Right lobe of liver (tissue), 6 donors: ENCODE measurements around the gene IL18BP. TPM values are rescaled to one million over a fixed set of nuclear protein-coding genes. Genes with fewer than 3 reads are reported as not detected.

Experiments used
- ATAC-seq, 4 donors: fragments of 200-7000 bp; cut with Tn5 transposase; one replicate each; pipeline ENCODE4 v1.9.1; 2020; ENCODE audit warnings: mild to moderate bottlenecking in 4 of 4, moderate library complexity in 4 of 4
- DNase-seq, 3 donors: peaks; one replicate each; pipeline ENCODE4 v3.0.0-alpha.2; 2020
- H3K27ac ChIP-seq, 3 donors: fragments of 200-600 bp; one replicate each; pipeline ENCODE4 v1.8.0; 2022
- H3K27me3 ChIP-seq, 2 donors: fragments of 200-600 bp; one replicate each; pipeline ENCODE4 v1.8.0; 2022
- H3K36me3 ChIP-seq, 4 donors: fragments of 200-600 bp; sonication (generic) in 1 of 4; one replicate each; pipeline versions ENCODE4 v1.5.1 to v1.8.0; 2017 to 2022; ENCODE audit warnings: control low read depth in 1 of 4
- H3K4me1 ChIP-seq, 4 donors: fragments of 200-600 bp; sonication (generic) in 1 of 4; one replicate each; pipeline versions ENCODE4 v1.5.1 to v1.8.0; 2017 to 2022; ENCODE audit warnings: control low read depth in 1 of 4
- H3K4me3 ChIP-seq, 3 donors: fragments of 200-600 bp; one replicate each; pipeline ENCODE4 v1.8.0; 2022
- H3K9me3 ChIP-seq, 4 donors: fragments of 200-600 bp; sonication (generic) in 1 of 4; one replicate each; pipeline versions ENCODE4 v1.5.1 to v1.8.0; 2017 to 2022; ENCODE audit warnings: control low read depth in 1 of 4
- POLR2A ChIP-seq: fragments of 450-650 bp; IDR thresholded peaks from one replicate; pipeline ENCODE4 v1.6.1; 2017; ENCODE audit warnings: antibody characterized with exemption, mild to moderate bottlenecking
- WGBS: methylation state at CpG from one replicate; pipeline ENCODE4 v1.1.6; 2018; ENCODE audit warnings: low coverage, low lambda C conversion rate; ENCODE audit not compliant: insufficient coverage; ENCODE audit errors: missing lambda C conversion rate; 5-methylcytosine and 5-hydroxymethylcytosine counted together
- intact Hi-C, 2 donors: fragments of 100-400 bp; cut with DNase I; formaldehyde crosslinking; loops; one replicate each; pipeline versions ENCODE4 v1.11.2 to v1.14.1; 2022
- total RNA-seq, 6 experiments: library from RNA; depleted of rRNA in 2 of 6; stranded (reverse); fragments of >200 nt in 2 of 6; fragmentation: NEBNext Ultra II Directional in 3 of 6; extraction: Animal tissue kit (Norgen Biotek cat#: 25700) in 3 of 6; gene quantifications; one replicate each; pipeline versions ENCODE4 v1.1.0 to v1.2.4, GENCODE V29; 2016 to 2023
- TF ChIP-seq, protein P1 (sequence below), 4 donors: fragments of 200-600 bp in 3 of 4; fragments of 450-650 bp in 1 of 4; IDR thresholded peaks; one replicate each; pipeline versions ENCODE4 v1.5.1 to v1.8.0; 2016 to 2022; ENCODE audit warnings: antibody characterized with exemption in 4 of 4, mild to moderate bottlenecking in 2 of 4
- donor health status: DM: no; HTN: yes; CAD: no.
- donor health status: DM: no; HTN: no; CAD: no.
- donor health status: DM: no; HTN: no; CAD: no.
- donor health status: DM: no; HTN: yes; CAD: no.
- donor health status: DM: no; HTN: yes; CAD: no.

Gene IL18BP
- total RNA-seq, 6 experiments from 2014 or later, result 2.2 to 13.0 (median 3.7) TPM

DNA sequence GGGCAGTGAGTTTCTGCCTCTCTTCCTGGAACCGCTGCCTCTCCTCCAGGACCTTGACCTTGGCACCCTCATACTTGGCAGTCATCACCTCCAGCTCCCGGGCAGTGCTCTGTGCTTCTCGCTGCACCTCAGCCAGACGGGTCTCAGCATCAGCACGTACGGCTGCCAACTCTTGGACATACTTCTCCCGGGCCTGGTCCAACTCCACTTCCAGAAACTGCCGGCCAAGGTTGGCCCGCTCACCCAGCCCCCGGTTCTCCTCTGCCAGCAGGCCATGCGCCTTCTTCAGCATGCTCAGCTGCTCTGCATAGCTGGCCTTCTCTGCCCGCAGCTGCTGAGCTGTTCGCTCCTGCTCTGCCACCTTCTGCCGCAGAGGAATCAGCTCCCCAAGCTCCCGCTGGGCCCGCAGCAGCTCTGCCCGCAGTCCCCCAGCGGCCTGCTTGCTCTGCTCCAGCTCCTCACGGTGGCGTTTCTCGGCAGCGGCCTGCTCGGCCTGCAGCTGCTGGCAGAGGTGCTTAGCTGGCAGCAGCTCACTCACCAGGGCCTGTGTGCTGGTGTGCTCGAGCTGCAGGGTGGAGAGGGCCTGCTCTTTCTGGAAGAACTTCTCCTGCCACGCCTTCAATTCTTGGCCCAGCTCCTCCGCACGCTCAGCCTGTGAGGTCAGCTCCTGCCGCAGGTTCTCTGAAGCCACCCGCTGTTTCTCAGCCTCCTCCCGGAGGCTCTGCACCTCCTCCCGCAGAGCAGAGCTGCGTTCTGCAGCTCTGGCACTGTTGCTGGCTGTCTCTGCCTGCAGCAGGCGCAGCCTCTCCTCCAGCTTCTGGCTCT lies 14.4 kb downstream of the IL18BP start:
- WGBS, result 80% methylated on average over 1 of the region's 33 CpGs
- TF ChIP-seq POLR2A, result no peak
- TF ChIP-seq, protein P1, sequence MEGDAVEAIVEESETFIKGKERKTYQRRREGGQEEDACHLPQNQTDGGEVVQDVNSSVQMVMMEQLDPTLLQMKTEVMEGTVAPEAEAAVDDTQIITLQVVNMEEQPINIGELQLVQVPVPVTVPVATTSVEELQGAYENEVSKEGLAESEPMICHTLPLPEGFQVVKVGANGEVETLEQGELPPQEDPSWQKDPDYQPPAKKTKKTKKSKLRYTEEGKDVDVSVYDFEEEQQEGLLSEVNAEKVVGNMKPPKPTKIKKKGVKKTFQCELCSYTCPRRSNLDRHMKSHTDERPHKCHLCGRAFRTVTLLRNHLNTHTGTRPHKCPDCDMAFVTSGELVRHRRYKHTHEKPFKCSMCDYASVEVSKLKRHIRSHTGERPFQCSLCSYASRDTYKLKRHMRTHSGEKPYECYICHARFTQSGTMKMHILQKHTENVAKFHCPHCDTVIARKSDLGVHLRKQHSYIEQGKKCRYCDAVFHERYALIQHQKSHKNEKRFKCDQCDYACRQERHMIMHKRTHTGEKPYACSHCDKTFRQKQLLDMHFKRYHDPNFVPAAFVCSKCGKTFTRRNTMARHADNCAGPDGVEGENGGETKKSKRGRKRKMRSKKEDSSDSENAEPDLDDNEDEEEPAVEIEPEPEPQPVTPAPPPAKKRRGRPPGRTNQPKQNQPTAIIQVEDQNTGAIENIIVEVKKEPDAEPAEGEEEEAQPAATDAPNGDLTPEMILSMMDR (IDR thresholded peaks at IDR 0.05), result no peak
- no peak overlapping the region for H3K4me3 ChIP-seq
- H3K27me3 ChIP-seq, result no peaks in the 10 kb centered on the region
- no peak overlapping the region for H3K27ac ChIP-seq
- intact Hi-C loops, result no loop called here
- DNase-seq, result peak in 2 of 3 donors; percentile 70 to 71
- H3K9me3 ChIP-seq, result no peaks in the 10 kb centered on the region
- H3K4me1 ChIP-seq, result peaks cover 0 to 18% (median 6%) of the 10 kb centered on the region in 4 donors
- peak; percentile 54 to 76 (median 65) for ATAC-seq
- peaks cover 4 to 87% (median 63%) of the 10 kb centered on the region in 4 donors for H3K36me3 ChIP-seq

DNA sequence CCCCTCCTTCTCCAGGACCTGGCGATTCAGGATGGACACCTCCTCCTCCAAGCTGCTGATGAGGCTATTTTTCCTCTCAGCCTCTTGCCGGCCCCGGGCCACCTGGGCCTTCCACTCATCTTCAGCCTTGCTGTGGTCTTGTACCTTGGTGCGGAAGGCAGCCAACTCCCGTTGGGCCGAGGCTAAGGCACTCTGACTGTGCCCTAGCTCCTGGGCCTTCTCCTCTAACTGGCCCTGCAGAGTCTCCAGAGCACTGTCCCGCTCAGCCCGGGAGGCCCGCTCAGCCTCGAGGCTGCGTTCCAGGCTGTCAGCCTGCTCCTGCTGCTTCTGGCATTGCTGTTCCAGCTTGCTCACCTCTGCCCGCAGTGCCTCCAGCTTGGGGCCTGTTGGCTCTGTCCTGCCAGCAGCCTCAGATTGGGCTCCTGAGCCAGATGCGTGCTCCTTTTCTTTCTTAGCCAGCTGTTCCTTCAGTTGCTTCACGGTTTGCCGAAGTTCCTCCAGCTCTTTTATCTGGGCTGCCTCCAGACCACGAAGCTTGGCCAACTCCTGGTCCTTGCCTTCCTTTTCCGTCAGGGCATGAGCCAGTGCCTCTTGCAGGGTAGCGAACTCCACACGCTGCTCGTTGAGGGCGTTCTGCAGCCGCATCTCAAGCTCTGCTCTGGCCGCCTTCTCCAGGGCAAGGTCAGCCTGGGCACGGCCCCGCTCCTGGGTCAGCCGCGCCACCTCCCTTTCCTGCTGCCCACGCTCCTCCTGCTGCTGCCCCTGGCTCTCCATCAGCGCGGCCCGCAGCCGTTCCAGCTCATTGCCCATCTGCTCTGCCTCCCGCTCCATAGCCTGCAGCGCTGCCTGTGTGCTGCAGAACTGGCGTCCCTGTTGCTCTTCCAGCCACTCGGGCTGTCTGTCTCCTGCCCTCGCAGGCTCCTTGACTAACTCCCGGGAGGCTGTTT lies 15.3 kb downstream of the IL18BP start:
- Histone ChIP-seq H3K9me3 (no peaks in the 10 kb centered on the region), H3K4me3 (no peak overlapping the region), H3K27me3 (no peaks in the 10 kb centered on the region), H3K27ac (no peak overlapping the region), H3K36me3 (peaks cover 4 to 87% (median 66%) of the 10 kb centered on the region in 4 donors), H3K4me1 (peaks cover 0 to 18% (median 6%) of the 10 kb centered on the region in 4 donors)
- intact Hi-C loops, result no loop called here
- DNase-seq, result no peak
- ATAC-seq, result no peak
- WGBS, result 93% methylated on average over 8 of the region's 38 CpGs
- TF ChIP-seq, protein P1 (IDR thresholded peaks at IDR 0.05), result no peak
- TF ChIP-seq POLR2A, result no peak

DNA sequence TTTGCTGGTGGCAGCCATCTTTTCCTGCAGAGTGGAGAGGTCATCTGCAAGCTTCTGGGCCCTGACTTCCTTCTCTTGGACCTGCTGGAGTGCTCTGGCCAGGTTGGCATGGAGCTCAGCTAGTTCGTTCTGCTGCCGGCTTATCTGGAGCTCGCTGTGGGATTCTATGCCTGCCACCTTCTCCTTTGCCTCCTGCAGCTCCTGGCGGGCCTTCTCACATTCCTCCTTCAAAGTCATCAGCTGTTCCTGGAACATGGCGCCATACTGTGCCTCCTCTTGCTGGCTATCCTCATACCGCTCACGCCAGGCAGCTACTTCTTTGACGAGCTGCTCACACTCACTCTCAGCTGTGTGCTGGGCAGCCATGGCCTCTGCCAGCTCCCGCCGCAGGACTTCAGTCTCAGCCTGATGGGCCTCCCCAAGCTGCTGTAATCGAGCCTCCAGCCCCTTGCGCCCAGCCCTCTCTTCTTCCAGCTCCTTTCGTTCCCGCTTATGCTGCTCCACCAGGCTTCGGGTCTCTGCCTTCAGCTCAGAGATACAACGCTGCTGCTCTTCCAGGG lies 16.1 kb downstream of the IL18BP start:
- no peaks in the 10 kb centered on the region for H3K9me3 ChIP-seq
- peaks cover 0 to 18% (median 6%) of the 10 kb centered on the region in 4 donors for H3K4me1 ChIP-seq
- no peak overlapping the region for H3K4me3 ChIP-seq
- 96% methylated on average over 14 of the region's 16 CpGs for WGBS
- H3K27me3 ChIP-seq, result no peaks in the 10 kb centered on the region
- H3K27ac ChIP-seq, result no peak overlapping the region
- no peak for DNase-seq
- intact Hi-C loops, result no loop called here
- no peak for TF ChIP-seq POLR2A
- no peak for ATAC-seq
- H3K36me3 ChIP-seq, result peaks cover 7 to 90% (median 67%) of the 10 kb centered on the region in 4 donors

DNA sequence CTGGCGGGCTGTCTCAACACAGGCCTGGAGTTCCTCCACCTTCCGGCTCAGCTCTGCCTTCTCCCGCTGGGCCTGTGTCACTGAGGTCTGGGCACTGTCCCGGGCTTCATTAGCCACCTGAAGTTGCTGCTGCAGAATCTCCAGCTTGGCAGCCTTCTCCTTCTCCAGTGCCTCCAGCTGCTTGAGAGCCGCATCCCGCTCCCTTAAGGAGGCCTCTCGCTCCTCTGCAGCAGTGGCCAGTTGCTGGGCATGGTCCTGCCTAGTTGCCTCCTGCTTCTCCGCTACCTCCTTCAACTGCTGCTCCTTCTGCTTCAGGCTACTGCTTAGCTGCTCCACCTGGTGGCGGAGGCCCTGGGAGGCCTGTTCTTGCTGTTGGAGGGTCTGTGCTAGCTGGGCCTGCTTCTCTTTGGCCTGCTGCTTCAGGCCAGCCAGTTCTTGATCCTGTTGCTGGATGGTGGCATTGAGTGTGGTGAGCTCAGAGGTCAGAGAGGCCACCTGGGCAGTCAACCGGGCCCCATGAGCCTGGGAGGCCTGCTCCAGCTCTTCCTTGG lies 16.9 kb downstream of the IL18BP start:
- intact Hi-C loops, result no loop called here
- DNase-seq, result no peak
- TF ChIP-seq, protein P1 (IDR thresholded peaks at IDR 0.05), result peak in 2 of 4 donors; percentile 23 to 34
- no peak for TF ChIP-seq POLR2A
- no peak overlapping the region for H3K4me3 ChIP-seq
- H3K36me3 ChIP-seq, result peaks cover 7 to 90% (median 66%) of the 10 kb centered on the region in 4 donors
- peaks cover 0 to 18% (median 6%) of the 10 kb centered on the region in 4 donors for H3K4me1 ChIP-seq
- H3K27ac ChIP-seq, result no peak overlapping the region
- WGBS, result 93% methylated on average over 5 of the region's 10 CpGs
- no peaks in the 10 kb centered on the region for H3K9me3 ChIP-seq
- H3K27me3 ChIP-seq, result no peaks in the 10 kb centered on the region
- ATAC-seq, result peak in 2 of 4 donors; percentile 8 to 12
